ENCODE data around the gene CBLC.

Gene CBLC

DNA sequence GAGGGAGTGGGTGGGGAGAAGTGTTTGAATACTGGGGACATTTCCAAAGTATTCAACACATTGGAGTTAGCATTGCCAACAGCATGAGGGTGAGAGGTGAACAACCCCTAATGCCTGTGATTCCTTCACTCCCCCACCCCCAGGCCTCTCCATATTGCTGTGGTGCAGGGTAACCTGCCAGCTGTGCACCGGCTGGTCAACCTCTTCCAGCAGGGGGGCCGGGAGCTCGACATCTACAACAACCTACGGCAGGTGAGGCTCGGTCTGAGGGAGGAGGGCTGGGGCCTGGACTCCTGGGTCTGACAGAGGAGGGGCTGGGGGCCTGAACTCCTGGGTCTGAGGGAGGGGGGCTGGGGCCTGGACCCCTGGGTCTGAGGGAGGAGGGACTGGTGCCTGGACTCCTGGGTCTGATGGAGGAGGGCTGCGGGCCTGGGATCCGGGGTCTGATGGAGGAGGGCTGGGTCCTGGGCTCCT is 21.6 kb upstream of the CBLC start:
- H3K4me3 ChIP-seq (ENCODE audit: low read depth, low read length), result no peak overlapping the region
- TF ChIP-seq, protein P1, sequence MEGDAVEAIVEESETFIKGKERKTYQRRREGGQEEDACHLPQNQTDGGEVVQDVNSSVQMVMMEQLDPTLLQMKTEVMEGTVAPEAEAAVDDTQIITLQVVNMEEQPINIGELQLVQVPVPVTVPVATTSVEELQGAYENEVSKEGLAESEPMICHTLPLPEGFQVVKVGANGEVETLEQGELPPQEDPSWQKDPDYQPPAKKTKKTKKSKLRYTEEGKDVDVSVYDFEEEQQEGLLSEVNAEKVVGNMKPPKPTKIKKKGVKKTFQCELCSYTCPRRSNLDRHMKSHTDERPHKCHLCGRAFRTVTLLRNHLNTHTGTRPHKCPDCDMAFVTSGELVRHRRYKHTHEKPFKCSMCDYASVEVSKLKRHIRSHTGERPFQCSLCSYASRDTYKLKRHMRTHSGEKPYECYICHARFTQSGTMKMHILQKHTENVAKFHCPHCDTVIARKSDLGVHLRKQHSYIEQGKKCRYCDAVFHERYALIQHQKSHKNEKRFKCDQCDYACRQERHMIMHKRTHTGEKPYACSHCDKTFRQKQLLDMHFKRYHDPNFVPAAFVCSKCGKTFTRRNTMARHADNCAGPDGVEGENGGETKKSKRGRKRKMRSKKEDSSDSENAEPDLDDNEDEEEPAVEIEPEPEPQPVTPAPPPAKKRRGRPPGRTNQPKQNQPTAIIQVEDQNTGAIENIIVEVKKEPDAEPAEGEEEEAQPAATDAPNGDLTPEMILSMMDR (IDR thresholded peaks at IDR 0.05; ENCODE audit: control insufficient read depth, extremely low read depth, insufficient read depth), result no peak
- no peak for DNase-seq (ENCODE audit: low read depth)

DNA sequence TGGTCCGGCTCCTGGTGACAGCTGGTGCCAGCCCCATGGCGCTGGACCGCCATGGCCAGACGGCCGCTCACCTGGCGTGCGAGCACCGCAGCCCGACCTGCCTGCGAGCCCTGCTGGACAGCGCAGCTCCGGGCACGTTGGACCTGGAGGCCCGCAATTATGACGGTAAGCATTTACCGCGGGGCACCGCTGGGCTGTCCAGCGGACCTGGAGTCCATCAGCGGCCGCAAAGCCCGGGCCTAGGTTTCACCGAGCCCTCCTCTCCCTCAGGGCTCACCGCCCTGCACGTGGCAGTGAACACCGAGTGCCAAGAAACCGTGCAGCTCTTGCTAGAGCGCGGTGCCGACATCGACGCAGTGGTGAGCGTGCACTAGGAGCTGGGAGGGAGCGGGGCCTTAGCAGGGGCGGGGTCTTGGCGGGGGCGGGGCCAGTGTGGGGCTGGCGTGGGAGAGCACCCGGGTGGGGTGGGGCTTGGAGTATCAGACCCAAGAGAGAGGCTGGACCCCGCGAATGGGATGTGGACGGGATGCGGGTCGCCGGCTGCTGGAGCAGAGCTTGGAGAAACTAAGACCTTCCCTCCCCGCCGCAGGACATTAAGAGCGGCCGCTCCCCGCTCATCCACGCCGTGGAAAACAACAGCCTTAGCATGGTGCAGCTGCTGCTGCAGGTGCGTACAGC is 20.5 kb upstream of the CBLC start:
- TF ChIP-seq, protein P1 (IDR thresholded peaks at IDR 0.05; ENCODE audit: control insufficient read depth, extremely low read depth, insufficient read depth), result no peak
- no peak for DNase-seq (ENCODE audit: low read depth)
- no peak overlapping the region for H3K4me3 ChIP-seq (ENCODE audit: low read depth, low read length)

DNA sequence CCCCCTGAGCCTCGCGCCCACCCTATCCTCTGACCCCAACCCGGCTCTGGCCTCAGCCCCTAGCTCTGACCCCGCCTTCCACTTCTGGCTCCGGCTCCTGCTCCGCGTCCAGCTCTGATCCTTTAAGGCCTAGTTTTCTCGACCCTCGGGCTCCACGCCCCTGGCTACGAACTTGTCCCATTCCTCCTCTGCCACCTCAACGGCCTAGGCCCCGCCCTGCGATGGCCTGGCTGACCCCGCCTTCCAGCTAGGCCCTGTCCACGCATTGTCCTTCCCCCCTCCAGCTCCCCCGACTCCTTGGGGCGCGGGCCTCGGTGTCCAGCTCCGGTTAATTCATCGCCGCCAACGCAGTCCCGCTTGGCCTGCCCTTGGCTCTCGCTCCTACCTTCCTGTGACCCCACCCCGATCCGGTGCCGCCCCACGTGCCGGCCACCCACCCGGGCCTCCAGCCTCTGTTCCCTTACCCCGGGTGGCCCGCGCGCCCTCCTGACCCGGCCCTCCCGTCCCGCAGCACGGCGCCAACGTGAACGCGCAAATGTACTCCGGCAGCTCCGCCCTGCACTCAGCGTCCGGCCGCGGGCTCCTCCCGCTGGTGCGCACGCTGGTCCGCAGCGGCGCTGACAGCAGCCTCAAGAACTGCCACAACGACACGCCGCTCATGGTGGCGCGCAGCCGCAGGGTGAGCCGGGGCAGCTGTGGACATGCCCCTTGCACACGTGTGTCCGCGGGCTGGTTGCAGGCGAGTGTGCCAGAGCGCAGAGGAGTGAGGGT is 19.8 kb upstream of the CBLC start:
- TF ChIP-seq, protein P1 (IDR thresholded peaks at IDR 0.05; ENCODE audit: control insufficient read depth, extremely low read depth, insufficient read depth), result no peak
- DNase-seq (ENCODE audit: low read depth), result no peak
- H3K4me3 ChIP-seq (ENCODE audit: low read depth, low read length), result no peak overlapping the region

DNA sequence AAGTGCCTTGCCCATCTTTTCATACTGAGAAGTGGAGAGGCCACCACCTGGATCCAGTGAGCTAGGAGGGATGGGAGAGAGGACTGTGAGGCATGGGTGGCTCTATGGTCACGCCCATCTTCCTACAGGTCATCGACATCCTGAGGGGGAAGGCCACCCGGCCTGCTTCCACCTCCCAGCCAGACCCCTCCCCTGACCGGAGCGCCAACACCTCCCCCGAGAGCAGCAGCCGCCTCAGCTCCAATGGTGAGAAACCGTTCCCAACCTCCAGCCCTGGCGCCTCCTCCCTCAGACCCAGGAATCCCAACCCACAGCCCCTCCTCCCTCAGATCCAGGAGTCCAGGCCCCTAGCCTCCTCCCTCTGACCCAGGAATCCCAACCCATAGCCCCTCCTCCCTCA is 19.1 kb upstream of the CBLC start:
- TF ChIP-seq, protein P1 (IDR thresholded peaks at IDR 0.05; ENCODE audit: control insufficient read depth, extremely low read depth, insufficient read depth), result no peak
- H3K4me3 ChIP-seq (ENCODE audit: low read depth, low read length), result no peak overlapping the region

DNA sequence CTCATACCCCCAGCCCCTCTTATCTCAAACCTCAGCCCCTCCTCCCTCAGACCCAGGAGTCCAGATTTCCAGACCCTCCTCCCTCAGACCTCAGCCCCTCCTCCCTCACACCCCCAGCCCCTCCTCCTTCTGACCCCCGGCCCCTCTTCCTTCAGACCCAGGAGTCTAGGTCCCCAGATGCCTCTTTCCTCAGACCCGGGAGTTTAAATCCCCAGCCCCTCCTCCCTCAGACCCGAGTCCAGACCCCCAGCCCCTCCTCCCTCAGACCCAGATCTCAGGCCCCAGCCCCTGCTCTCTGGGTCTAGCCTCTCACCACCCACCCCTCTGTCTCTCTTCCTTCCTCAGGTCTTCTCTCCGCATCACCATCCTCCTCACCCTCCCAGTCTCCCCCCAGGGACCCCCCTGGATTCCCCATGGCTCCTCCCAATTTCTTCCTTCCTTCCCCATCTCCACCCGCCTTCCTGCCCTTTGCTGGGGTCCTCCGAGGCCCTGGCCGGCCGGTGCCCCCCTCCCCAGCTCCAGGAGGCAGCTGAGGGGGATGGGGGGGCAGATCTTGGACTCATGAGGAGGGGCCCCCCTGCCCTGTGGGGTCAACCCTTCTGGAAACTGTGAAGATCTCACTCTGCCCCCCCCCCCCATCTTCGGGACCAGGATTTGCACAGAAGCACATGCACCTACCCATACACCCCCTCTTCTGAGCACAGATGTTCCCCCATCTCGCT is 18.4 kb upstream of the CBLC start:
- no peak overlapping the region for H3K4me3 ChIP-seq (ENCODE audit: low read depth, low read length)
- no peak for DNase-seq (ENCODE audit: low read depth)
- TF ChIP-seq, protein P1 (IDR thresholded peaks at IDR 0.05; ENCODE audit: control insufficient read depth, extremely low read depth, insufficient read depth), result no peak

More for the DNA sequence above, 19.1 kb upstream of the CBLC start:
- DNase-seq (ENCODE audit: low read depth), result no peak

DNA sequence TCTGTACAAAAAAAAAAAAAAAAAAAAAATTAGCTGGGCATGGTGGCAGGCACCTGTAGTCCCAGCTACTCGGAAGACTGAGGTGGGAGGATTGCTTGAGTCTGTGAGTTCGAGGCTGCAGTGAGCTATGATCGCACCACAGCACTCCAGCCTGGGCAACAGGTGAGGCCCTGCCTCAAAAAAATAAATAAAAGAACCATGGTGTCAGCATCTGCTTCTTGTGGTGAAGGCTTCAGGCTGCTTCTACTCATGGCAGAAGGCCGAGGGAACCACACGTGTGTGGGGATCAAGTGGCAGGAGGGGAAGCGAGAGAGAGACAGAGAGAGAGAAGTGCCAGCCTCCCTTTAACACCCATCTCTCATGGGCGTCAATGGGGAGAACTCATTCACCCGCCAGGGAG is 15.7 kb upstream of the CBLC start:
- TF ChIP-seq, protein P1 (IDR thresholded peaks at IDR 0.05; ENCODE audit: control insufficient read depth, extremely low read depth, insufficient read depth), result no peak
- H3K4me3 ChIP-seq (ENCODE audit: low read depth, low read length), result no peak overlapping the region
- DNase-seq (ENCODE audit: low read depth), result no peak

All from LNCaP clone FGC (cell line).